LoVo (cell line): Measurements from ENCODE around the gene CD2.

Experiments used
- DNase-seq: peaks from one replicate; pipeline ENCODE4 v3.0.0-alpha.2; 2016; ENCODE audit warnings: low spot score

CD2 gene

GRCh38 chr1:116760487-116760886, 6.3 kb downstream of the CD2 start:
- no peak for DNase-seq

GRCh38 chr1:116760996-116761665, 6.9 kb downstream of the CD2 start:
- no peak for DNase-seq

- no peak for DNase-seq
Measured at GRCh38 chr1:116762281-116762680, 8.1 kb downstream of the CD2 start.

GRCh38 chr1:116762781-116763115, 8.5 kb downstream of the CD2 start:
- no peak for DNase-seq

- no peak for DNase-seq
Measured at GRCh38 chr1:116763116-116763786, 9.0 kb downstream of the CD2 start.

GRCh38 chr1:116763787-116764465, 9.7 kb downstream of the CD2 start:
- DNase-seq = no peak

GRCh38 chr1:116764466-116764898, 10.3 kb downstream of the CD2 start:
- DNase-seq = no peak

GRCh38 chr1:116764906-116765862, 11.0 kb downstream of the CD2 start:
- DNase-seq = no peak

GRCh38 chr1:116765962-116766361, 11.7 kb downstream of the CD2 start:
- DNase-seq = no peak

- no peak for DNase-seq
Measured at GRCh38 chr1:116766616-116767469, 12.6 kb downstream of the CD2 start.

- no peak for DNase-seq
Measured at GRCh38 chr1:116767782-116768382, 13.7 kb downstream of the CD2 start.

- no peak for DNase-seq
Measured at GRCh38 chr1:116768416-116769103, 14.3 kb downstream of the CD2 start.

GRCh38 chr1:116769104-116769452, 14.8 kb downstream of the CD2 start:
- no peak for DNase-seq

- no peak for DNase-seq
Measured at GRCh38 chr1:116769561-116769977, 15.3 kb downstream of the CD2 start.

- DNase-seq = no peak
Measured at GRCh38 chr1:116769994-116770393, 15.8 kb downstream of the CD2 start.

GRCh38 chr1:116770625-116771024, 16.4 kb downstream of the CD2 start:
- DNase-seq = peak; percentile 12

GRCh38 chr1:116771997-116772647, 17.9 kb downstream of the CD2 start:
- no peak for DNase-seq

- peak; percentile 3 for DNase-seq
Measured at GRCh38 chr1:116772648-116773045, 18.4 kb downstream of the CD2 start.

- DNase-seq = no peak
Measured at GRCh38 chr1:116775116-116775752, 21.0 kb downstream of the CD2 start.
